ENCODE measurements around the gene DNAJA2.

DNAJA2 gene

GRCh38 chr16:46924402-46924801, 49.1 kb downstream of the DNAJA2 start:
- no peak for DNase-seq

DNA sequence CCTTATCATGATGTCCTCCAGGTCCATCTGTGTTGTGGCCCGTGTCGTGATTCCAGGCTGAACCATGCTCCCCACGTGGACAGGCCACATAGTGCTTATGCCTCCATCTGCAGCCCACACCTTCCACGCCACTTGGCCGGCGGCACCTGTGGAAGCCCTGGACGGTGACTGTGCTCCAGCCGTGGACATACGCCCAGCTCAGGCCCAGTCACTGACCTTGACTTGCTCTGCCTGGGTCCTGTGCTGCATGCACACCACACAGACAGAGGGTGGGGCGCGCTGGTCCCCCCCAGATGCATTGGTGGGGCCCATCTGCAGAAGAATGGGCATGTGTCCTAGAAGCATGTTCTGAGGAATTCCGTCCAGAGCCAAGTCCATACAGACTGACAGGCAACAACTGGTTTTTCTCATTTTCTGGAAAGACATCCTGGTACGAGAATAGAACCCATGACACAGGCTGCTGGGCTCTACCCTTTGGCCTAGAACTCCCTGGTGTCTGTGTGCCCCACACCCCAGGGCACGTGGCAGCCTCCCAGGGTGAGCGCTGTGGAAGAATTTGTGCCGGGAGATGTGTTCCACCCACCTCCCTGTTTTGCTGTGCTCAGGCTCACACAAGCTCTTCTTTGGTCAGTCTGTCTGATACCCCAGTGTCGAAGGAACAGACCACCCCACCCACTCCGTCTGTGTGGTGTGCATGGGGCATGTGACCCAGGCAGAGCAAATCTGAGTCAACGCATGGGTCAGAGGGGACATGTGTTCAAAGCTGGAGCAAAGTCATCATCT, 49.8 kb downstream of the DNAJA2 start:
- no peak for DNase-seq

DNA sequence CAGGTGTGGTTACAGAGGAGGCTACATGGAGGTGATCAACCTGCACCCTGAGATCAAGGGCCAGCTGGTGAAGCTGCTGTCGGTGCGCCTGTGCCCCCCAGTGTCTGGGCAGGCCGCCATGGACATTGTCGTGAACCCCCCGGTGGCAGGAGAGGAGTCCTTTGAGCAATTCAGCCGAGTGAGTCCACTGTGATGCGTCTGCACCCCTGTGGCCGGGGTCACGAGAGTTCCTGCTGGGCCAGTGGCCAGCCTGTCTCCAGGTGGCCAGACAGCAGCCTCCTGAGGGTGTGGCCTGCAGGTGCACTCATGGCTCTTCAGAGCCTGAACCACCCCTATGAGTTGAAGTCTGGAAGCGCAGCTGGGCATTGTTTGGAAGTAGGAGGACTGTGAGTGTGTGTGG, 51.2 kb downstream of the DNAJA2 start:
- DNase-seq = no peak

- no peak for DNase-seq
Measured at GRCh38 chr16:46920402-46921068, 52.9 kb downstream of the DNAJA2 start.

DNA sequence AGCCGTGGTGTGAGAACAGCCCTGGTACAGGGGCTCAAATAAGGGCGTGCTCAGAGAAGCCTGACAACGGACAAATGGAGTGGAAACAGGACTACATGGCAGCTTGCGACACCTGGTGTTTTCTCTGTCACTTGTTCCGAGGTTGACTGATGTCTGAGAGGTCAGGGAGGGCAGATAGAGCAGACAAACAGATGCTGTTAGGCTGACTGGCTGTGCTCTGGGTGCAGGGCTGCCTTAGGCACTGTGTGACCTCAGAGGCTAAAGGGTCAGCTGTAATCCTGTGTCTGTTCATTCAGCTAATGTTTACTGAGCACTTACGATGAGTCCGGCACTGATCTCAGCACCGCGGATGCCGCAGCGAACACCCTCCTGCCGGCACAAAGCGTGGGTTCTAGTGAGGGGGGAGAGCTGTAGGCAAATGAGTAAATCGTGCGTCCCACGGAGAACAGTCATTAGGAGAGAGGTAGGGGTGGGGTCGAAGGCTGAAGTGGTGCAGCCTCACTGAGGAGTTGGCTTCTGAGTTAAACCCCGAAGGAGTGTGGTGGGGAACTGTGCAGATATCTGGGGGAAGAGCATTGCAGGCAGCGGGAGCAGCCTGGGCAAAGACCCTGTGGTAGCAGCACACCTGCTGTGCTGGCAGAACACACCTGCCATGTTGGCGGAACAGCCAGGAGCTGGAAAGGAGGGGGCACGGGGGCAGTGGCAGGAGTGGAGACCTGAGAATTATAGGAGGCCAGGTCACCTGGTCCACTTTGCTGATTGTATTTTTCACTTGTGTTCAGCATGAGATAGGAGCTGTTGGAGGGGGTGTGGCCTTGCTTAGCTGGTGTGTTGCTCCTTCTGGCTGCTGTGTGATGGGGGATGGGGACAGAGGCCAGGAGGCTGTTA, 54.3 kb downstream of the DNAJA2 start:
- peak in 1 of 2 experiments; percentile 20 for DNase-seq

DNA sequence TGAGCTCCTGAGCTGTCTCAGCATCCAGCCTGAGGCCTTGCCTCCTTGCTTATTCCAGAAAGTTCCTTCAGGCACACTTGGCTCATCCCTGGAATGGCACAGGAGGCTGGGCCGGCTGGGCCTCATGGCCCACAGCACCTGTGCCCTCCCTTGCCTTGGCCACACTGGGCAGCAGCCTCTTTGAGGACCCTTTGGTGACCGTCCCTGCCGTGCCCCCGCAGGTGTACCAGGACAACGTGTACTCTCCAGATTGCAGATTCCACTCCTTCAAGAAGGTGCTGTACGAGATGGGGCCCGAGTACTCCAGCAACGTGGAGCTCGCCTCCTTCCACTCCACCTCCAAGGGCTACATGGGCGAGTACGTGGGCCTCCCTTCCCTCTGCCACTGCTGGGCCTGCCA, 55.1 kb downstream of the DNAJA2 start:
- no peak for DNase-seq

DNA sequence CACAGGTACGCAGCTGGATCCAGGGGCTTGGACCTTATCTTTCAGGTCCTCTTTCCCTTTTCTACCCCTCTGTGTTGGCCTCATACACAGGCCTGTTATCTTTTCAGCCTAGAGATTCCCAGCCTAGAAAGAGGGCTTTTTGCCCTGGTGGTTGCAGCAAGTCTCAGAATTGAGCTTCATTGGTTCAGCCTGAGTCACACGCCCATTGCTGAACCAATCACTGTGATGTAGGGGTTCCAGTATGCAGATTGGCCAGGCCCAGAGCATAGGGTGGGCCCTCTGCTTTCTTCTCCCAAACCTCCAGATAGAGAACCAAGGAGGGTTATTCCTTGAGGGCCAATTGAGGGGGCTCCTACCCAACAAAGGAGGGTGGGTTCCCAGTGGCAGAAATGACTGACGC, 56.5 kb downstream of the DNAJA2 start:
- DNase-seq = no peak

- no peak for DNase-seq
Measured at GRCh38 chr16:46915483-46916025, 57.9 kb downstream of the DNAJA2 start.

GRCh38 chr16:46914556-46915201, 58.8 kb downstream of the DNAJA2 start:
- no peak for DNase-seq

DNA sequence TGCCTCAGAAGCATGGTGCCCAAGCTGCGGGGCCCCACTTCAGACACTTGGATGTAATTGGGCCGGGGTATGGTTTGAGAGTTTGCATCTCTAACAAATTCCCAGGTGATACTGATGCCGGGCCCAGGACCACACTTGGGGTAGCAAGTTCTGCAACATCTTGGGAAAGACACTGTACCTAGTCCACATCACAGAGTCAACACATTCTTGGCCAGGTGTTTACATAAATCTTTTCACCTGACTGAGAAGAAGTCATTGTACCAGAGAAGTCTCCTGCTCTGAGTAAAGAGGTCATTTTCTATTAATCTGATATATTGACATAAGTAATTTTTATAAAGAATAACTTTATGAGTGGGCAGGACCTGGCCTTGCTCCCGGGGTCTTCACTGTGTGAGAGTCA, 61.8 kb downstream of the DNAJA2 start:
- DNase-seq = no peak

- no peak for DNase-seq
Measured at GRCh38 chr16:46911038-46911437, 62.4 kb downstream of the DNAJA2 start.

- DNase-seq = peak; percentile 64 to 66
Measured at GRCh38 chr16:46908540-46909372, 64.7 kb downstream of the DNAJA2 start.

GRCh38 chr16:46907061-46907774, 66.3 kb downstream of the DNAJA2 start:
- no peak for DNase-seq

DNA sequence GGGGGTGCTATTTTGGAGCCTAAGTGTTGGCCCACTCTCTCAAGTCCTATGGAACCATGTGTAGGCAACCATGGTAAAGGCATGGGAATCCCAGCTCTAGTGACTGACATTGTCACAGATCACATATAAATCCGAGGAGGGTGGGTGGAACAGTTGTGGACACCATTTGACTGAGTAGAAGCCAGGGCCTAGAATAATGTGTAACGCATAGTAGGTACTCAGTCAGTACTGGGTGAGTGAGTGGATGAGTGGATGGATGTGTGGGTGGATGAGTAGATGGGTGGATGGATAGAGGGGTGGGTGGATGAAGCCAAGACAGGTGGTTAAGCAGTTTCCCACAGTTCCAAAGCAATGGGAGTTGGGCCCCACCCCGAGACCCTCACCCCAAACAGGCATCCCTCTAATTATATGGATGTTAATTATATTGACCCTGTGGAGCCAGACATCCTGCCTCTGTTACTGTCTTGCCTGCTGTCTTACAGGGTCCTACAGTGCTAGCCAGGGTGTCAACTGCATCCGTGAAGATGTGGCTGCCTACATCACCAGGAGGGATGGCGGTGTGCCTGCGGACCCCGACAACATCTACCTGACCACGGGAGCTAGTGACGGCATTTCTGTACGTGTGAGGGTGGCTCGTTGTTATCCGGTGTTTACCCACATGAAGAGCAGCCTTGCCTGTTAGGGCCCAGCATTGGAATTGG, 67.0 kb downstream of the DNAJA2 start:
- DNase-seq = no peak

Data from activated CD4-positive, alpha-beta T cell treated with anti-CD3 and anti-CD28 coated beads, Interleukin-2, amount 50 U/mL, for 48 hours (primary cell).